ENCODE measurements around the gene AUH. TPM values are rescaled to one million over a fixed set of nuclear protein-coding genes. Genes with fewer than 3 reads are reported as not detected.

AUH gene
- total and polyA plus RNA-seq, 2 donors (not counting 1 experiment from before 2014, with no cell fraction given) = 11.3 to 55.5 TPM

DNA sequence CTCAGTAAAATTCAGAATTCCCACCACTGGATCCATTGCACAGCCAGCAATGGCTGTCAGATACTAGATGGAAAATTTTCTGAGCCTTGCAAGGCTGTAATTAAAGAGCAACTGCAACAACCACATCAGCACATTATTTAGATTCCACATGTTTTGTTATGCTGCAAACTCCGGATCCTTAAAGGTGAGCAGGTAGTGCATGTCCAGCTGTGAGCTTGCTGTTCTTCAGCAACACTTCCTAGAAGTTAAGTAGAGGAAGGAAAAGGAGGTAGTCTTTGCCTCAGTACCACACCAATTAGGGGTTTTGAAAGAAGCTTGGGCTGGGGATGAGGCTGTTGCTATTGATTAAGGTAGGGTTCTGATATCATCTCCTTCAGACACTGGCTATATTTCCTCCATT, 144.3 kb downstream of the AUH start:
- H3K27ac ChIP-seq (ENCODE audit: insufficient read depth, low read length) = no peak overlapping the region
- no peak overlapping the region for H2AFZ ChIP-seq (ENCODE audit: low read length)
- no peaks in the 10 kb centered on the region for H3K79me2 ChIP-seq (ENCODE audit: control insufficient read depth, insufficient read depth, low read length)
- no peaks in the 10 kb centered on the region for H3K9me3 ChIP-seq (ENCODE audit: control insufficient read depth, insufficient read depth, low read depth, low read length)
- no peak for TF ChIP-seq EZH2 (IDR thresholded peaks at IDR 0.05; ENCODE audit: low read length, missing control alignments)
- TF ChIP-seq, protein P1, sequence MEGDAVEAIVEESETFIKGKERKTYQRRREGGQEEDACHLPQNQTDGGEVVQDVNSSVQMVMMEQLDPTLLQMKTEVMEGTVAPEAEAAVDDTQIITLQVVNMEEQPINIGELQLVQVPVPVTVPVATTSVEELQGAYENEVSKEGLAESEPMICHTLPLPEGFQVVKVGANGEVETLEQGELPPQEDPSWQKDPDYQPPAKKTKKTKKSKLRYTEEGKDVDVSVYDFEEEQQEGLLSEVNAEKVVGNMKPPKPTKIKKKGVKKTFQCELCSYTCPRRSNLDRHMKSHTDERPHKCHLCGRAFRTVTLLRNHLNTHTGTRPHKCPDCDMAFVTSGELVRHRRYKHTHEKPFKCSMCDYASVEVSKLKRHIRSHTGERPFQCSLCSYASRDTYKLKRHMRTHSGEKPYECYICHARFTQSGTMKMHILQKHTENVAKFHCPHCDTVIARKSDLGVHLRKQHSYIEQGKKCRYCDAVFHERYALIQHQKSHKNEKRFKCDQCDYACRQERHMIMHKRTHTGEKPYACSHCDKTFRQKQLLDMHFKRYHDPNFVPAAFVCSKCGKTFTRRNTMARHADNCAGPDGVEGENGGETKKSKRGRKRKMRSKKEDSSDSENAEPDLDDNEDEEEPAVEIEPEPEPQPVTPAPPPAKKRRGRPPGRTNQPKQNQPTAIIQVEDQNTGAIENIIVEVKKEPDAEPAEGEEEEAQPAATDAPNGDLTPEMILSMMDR (conservative IDR thresholded peaks at IDR 0.05 in 1 of 2, IDR thresholded peaks at IDR 0.05 in 1 of 2; ENCODE audit: low read depth in 1 of 2, low read length in 2 of 2) = no peak
- H4K20me1 ChIP-seq (ENCODE audit: control insufficient read depth, extremely low read depth, insufficient read depth, low read length) = no peaks in the 10 kb centered on the region
- H3K4me1 ChIP-seq (ENCODE audit: control insufficient read depth, extremely low read depth, insufficient read depth, low read length) = no peaks in the 10 kb centered on the region
- no peaks in the 10 kb centered on the region for H3K36me3 ChIP-seq (ENCODE audit: control insufficient read depth, insufficient read depth, low read length)
- H3K4me2 ChIP-seq (ENCODE audit: extremely low read depth, insufficient read depth, low read length) = no peak overlapping the region
- no peak for DNase-seq (ENCODE audit: low read depth in 2 of 2)
- H3K9ac ChIP-seq (ENCODE audit: insufficient read depth, low read length) = no peak overlapping the region
- H3K27me3 ChIP-seq (ENCODE audit: control insufficient read depth, insufficient read depth, low read length) = no peaks in the 10 kb centered on the region
- H3K4me3 ChIP-seq (replicated peaks in 1 of 4; ENCODE audit: control extremely low read depth in 1 of 4, insufficient read depth in 1 of 4, low read depth in 3 of 4, low read length in 4 of 4) = no peak overlapping the region

DNA sequence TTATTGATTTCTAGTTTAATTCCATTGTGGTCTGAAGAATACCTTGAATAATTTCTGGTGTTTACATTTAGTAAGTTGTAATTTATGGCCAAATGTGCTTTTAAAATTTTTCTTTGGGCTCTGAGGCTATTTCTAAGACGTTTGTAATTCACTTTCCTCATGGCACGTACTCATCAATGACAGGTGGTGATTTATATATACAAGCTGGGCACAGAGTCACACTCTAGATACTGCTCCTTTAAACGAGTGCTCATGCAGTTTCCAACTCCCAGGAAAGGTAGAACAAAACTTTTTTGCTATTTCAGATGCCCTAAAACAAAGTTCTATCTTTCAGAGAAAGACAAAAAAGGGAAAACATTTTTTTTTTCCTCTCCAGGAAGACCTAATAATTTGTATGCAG, 146.9 kb downstream of the AUH start:
- TF ChIP-seq, protein P1 (conservative IDR thresholded peaks at IDR 0.05 in 1 of 2, IDR thresholded peaks at IDR 0.05 in 1 of 2; ENCODE audit: low read depth in 1 of 2, low read length in 2 of 2) = no peak
- TF ChIP-seq EZH2 (IDR thresholded peaks at IDR 0.05; ENCODE audit: low read length, missing control alignments) = no peak
- H3K27ac ChIP-seq (ENCODE audit: insufficient read depth, low read length) = no peak overlapping the region

DNA sequence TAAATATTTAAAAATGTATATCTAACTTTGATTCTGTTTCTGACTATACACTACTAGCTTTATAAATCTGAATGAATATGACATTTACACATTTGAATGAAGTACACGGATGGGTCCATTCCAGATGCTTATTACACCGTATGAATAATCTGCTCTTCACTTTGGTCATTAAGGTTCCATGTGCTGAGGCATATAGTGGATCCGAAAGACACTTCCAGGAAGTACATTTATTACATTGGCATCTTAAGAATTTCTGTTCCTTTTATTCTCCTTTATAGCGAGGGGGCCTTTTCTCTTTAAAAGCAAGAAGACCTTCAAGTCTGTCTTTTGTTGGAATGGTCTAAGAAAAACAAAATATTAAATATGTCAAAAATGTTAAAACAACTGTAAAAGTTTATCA, 147.6 kb downstream of the AUH start:
- TF ChIP-seq, protein P1 (conservative IDR thresholded peaks at IDR 0.05 in 1 of 2, IDR thresholded peaks at IDR 0.05 in 1 of 2; ENCODE audit: low read depth in 1 of 2, low read length in 2 of 2) = no peak
- no peak for TF ChIP-seq EZH2 (IDR thresholded peaks at IDR 0.05; ENCODE audit: low read length, missing control alignments)
- Histone ChIP-seq H3K4me2 (ENCODE audit: extremely low read depth, insufficient read depth, low read length) (no peak overlapping the region), H3K9me3 (ENCODE audit: control insufficient read depth, insufficient read depth, low read depth, low read length) (no peaks in the 10 kb centered on the region), H2AFZ (ENCODE audit: low read length) (no peak overlapping the region), H3K9ac (ENCODE audit: insufficient read depth, low read length) (no peak overlapping the region), H3K36me3 (ENCODE audit: control insufficient read depth, insufficient read depth, low read length) (no peaks in the 10 kb centered on the region), H3K4me3 (replicated peaks in 1 of 4; ENCODE audit: control extremely low read depth in 1 of 4, insufficient read depth in 1 of 4, low read depth in 3 of 4, low read length in 4 of 4) (no peak overlapping the region), H3K79me2 (ENCODE audit: control insufficient read depth, insufficient read depth, low read length) (no peaks in the 10 kb centered on the region), H3K27ac (ENCODE audit: insufficient read depth, low read length) (no peak overlapping the region), H4K20me1 (ENCODE audit: control insufficient read depth, extremely low read depth, insufficient read depth, low read length) (no peaks in the 10 kb centered on the region), H3K27me3 (ENCODE audit: control insufficient read depth, insufficient read depth, low read length) (no peaks in the 10 kb centered on the region), H3K4me1 (ENCODE audit: control insufficient read depth, extremely low read depth, insufficient read depth, low read length) (no peaks in the 10 kb centered on the region)
- DNase-seq (ENCODE audit: low read depth in 2 of 2) = peak in 1 of 2 donors; percentile 63

More for the DNA sequence above, 146.9 kb downstream of the AUH start:
- H3K27me3 ChIP-seq (ENCODE audit: control insufficient read depth, insufficient read depth, low read length) = no peaks in the 10 kb centered on the region
- H3K79me2 ChIP-seq (ENCODE audit: control insufficient read depth, insufficient read depth, low read length) = no peaks in the 10 kb centered on the region
- H3K9me3 ChIP-seq (ENCODE audit: control insufficient read depth, insufficient read depth, low read depth, low read length) = no peaks in the 10 kb centered on the region
- H4K20me1 ChIP-seq (ENCODE audit: control insufficient read depth, extremely low read depth, insufficient read depth, low read length) = no peaks in the 10 kb centered on the region
- no peak overlapping the region for H3K4me2 ChIP-seq (ENCODE audit: extremely low read depth, insufficient read depth, low read length)
- H3K4me3 ChIP-seq (replicated peaks in 1 of 4; ENCODE audit: control extremely low read depth in 1 of 4, insufficient read depth in 1 of 4, low read depth in 3 of 4, low read length in 4 of 4) = no peak overlapping the region
- no peak overlapping the region for H2AFZ ChIP-seq (ENCODE audit: low read length)
- H3K9ac ChIP-seq (ENCODE audit: insufficient read depth, low read length) = no peak overlapping the region
- no peak for DNase-seq (ENCODE audit: low read depth in 2 of 2)
- no peaks in the 10 kb centered on the region for H3K4me1 ChIP-seq (ENCODE audit: control insufficient read depth, extremely low read depth, insufficient read depth, low read length)
- H3K36me3 ChIP-seq (ENCODE audit: control insufficient read depth, insufficient read depth, low read length) = no peaks in the 10 kb centered on the region

Measured in fibroblast of lung (primary cell).